GM12878 (cell line): ENCODE results near the gene RPL10A. TPM values are rescaled to one million over a fixed set of nuclear protein-coding genes. Genes with fewer than 3 reads are reported as not detected.

Experiments
- ATAC-seq: fragments of 200-7000 bp; cut with Tn5 transposase; 3 replicates; pipeline ENCODE4 v1.9.1; 2020; ENCODE audit warnings: mild to moderate bottlenecking, moderate library complexity
- BruUV-seq: library from RNA; stranded (reverse); fragments of 400-500 nt; replicated peaks from 2 replicates; lab custom pipeline; 2021; lab: Mats Ljungman, UMichigan
- CTCF ChIA-PET: fragments of 300-600 bp; sonication (Branson Sonifier 250); formaldehyde crosslinking; extraction: SDS; loops from one replicate; lab custom pipeline; 2021; ENCODE audit warnings: inconsistent platforms; lab: Yijun Ruan, JAX
- POLR2A ChIA-PET: fragments of 350-600 bp; formaldehyde crosslinking; extraction: SDS; loops from one replicate; lab custom pipeline; 2021; ENCODE audit warnings: inconsistent platforms; lab: Charles Lee
- RAD21 ChIA-PET: fragments of 300-600 bp; sonication (Branson Sonifier 250); formaldehyde crosslinking; loops from one replicate; lab custom pipeline; 2023; ENCODE audit warnings: antibody characterized with exemption; ENCODE audit not compliant: unreplicated experiment; lab: Charles Lee
- SMC1A ChIA-PET: fragments of 300-600 bp; sonication (Branson Sonifier 250); formaldehyde crosslinking; loops from one replicate; lab custom pipeline; 2023; ENCODE audit not compliant: unreplicated experiment, uncharacterized antibody; lab: Charles Lee
- DNase-seq: peaks from one replicate; pipeline ENCODE4 v3.0.0-alpha.2; 2011; ENCODE audit warnings: low read depth, low spot score
- FAIRE-seq: peaks from 3 replicates; lab custom pipeline; 2011; peaks lifted over from hg19 to GRCh38; lab: Jason Lieb, UNC
- H2AFZ ChIP-seq: 2 replicates; pipeline ENCODE4 v1.6.0; 2011; ENCODE audit warnings: low read depth, low read length, control low read depth; ENCODE audit not compliant: control insufficient read depth
- H3K27ac ChIP-seq: 2 replicates; pipeline ENCODE4 v1.5.1; 2011; ENCODE audit warnings: control low read depth; ENCODE audit not compliant: control insufficient read depth, insufficient read depth
- H3K27me3 ChIP-seq, 2 experiments: replicated peaks in 1 of 2; 2 replicates each; pipeline versions ENCODE4 v1.6.0 to v1.6.1; 2011; ENCODE audit warnings: low read length in 1 of 2; ENCODE audit not compliant: control insufficient read depth in 2 of 2, insufficient read depth in 2 of 2
- H3K36me3 ChIP-seq, 2 experiments: 2 replicates each; pipeline ENCODE4 v1.5.1; 2011; ENCODE audit warnings: low read length in 1 of 2; ENCODE audit not compliant: control insufficient read depth in 2 of 2, insufficient read depth in 2 of 2
- H3K4me1 ChIP-seq: 2 replicates; pipeline ENCODE4 v1.6.1; 2011; ENCODE audit warnings: mild to moderate bottlenecking, low read length, moderate library complexity, mixed read lengths; ENCODE audit not compliant: control insufficient read depth, insufficient read depth
- H3K4me2 ChIP-seq: 2 replicates; pipeline ENCODE4 v1.6.0; 2011; ENCODE audit warnings: control low read depth; ENCODE audit not compliant: control insufficient read depth, insufficient read depth
- H3K4me3 ChIP-seq: fragments of 200-600 bp; sonication (generic); 2 replicates; pipeline ENCODE4 v1.5.1; 2016
- H3K79me2 ChIP-seq: 2 replicates; pipeline ENCODE4 v1.6.0; 2011; ENCODE audit warnings: low read length; ENCODE audit not compliant: control insufficient read depth, insufficient read depth
- H3K9ac ChIP-seq: 2 replicates; pipeline ENCODE4 v1.8.0; 2011; ENCODE audit warnings: low read length, control low read depth, mixed read lengths; ENCODE audit not compliant: control insufficient read depth, insufficient read depth
- H3K9me3 ChIP-seq: replicated peaks from 3 replicates; pipeline ENCODE4 v1.5.1; 2011; ENCODE audit warnings: mild to moderate bottlenecking, low read length; ENCODE audit not compliant: control insufficient read depth, insufficient read depth
- H4K20me1 ChIP-seq: 2 replicates; pipeline ENCODE4 v1.6.0; 2011; ENCODE audit not compliant: control insufficient read depth, insufficient read depth
- CBFB ChIP-seq: IDR thresholded peaks from 2 replicates; pipeline ENCODE4 v1.6.1; 2016; ENCODE audit warnings: antibody characterized with exemption, low read depth
- CHD2 ChIP-seq: IDR thresholded peaks from 2 replicates; pipeline ENCODE4 v1.6.1; 2011; ENCODE audit warnings: low read depth, low read length, improper control_type of control experiment, borderline replicate concordance
- ESRRA ChIP-seq: IDR thresholded peaks from 2 replicates; pipeline ENCODE4 v1.6.1; 2012; ENCODE audit warnings: mild to moderate bottlenecking, low read length, improper control_type of control experiment
- FOXM1 ChIP-seq: IDR thresholded peaks from 2 replicates; pipeline ENCODE4 v1.6.1; 2012; ENCODE audit warnings: low read depth, mild to moderate bottlenecking, inconsistent platforms, low read length, moderate library complexity
- HCFC1 ChIP-seq: fragments of 150-350 bp; IDR thresholded peaks from 2 replicates; pipeline ENCODE4 v1.6.1; 2014; ENCODE audit warnings: low read length
- MTA3 ChIP-seq: IDR thresholded peaks from 2 replicates; pipeline ENCODE4 v1.6.1; 2012; ENCODE audit warnings: low read length, inconsistent platforms, borderline replicate concordance
- NR2C1 ChIP-seq: fragments of 450-650 bp; IDR thresholded peaks from 2 replicates; pipeline ENCODE4 v1.6.1; 2017; ENCODE audit warnings: antibody characterized with exemption, mild to moderate bottlenecking, moderate library complexity
- NR2C2 ChIP-seq: IDR thresholded peaks from 2 replicates; pipeline ENCODE4 v1.6.1; 2011; ENCODE audit warnings: borderline replicate concordance, low read depth; ENCODE audit not compliant: control insufficient read depth, insufficient read length
- SIN3A ChIP-seq: IDR thresholded peaks from 2 replicates; pipeline ENCODE4 v1.6.1; 2012; ENCODE audit warnings: low read depth, low read length, improper control_type of control experiment
- SPI1 ChIP-seq: IDR thresholded peaks from 2 replicates; pipeline ENCODE4 v1.6.1; 2011; ENCODE audit warnings: low read depth, mild to moderate bottlenecking, low read length, moderate library complexity, borderline replicate concordance; ENCODE audit not compliant: insufficient read depth
- YBX1 ChIP-seq: fragments of 450-650 bp; IDR thresholded peaks from 2 replicates; pipeline ENCODE4 v1.6.1; 2016; ENCODE audit warnings: antibody characterized with exemption
- ZBTB11 ChIP-seq: fragments of 450-650 bp; formaldehyde crosslinking; IDR thresholded peaks from 2 replicates; pipeline ENCODE4 v1.5.0; 2022; ENCODE audit warnings: mild to moderate bottlenecking, missing genetic modification characterization
- ZNF207 ChIP-seq: fragments of 450-650 bp; IDR thresholded peaks from 2 replicates; pipeline ENCODE4 v1.6.1; 2014; ENCODE audit warnings: antibody characterized with exemption, mild to moderate bottlenecking, borderline replicate concordance
- WGBS: methylation state at CpG from one replicate; pipeline ENCODE4 v1.1.6; 2016; ENCODE audit warnings: low lambda C conversion rate; ENCODE audit not compliant: insufficient replicate concordance, insufficient coverage; ENCODE audit errors: missing lambda C conversion rate; 5-methylcytosine and 5-hydroxymethylcytosine counted together
- in situ Hi-C: fragments of 300-500 bp; cut with MboI; formaldehyde crosslinking; loops from 9 replicates; pipeline ENCODE4 v1.14.3; 2018; ENCODE audit warnings: mixed read lengths
- intact Hi-C: fragments of 100-400 bp; cut with micrococcal nuclease; formaldehyde crosslinking; loops from one replicate; pipeline ENCODE4 v1.14.2; 2022; ENCODE audit not compliant: unreplicated experiment
- polyA plus RNA-seq, 11 experiments: library from polyadenylated mRNA; depleted of rRNA in 4 of 11; unstranded in 6 of 11; stranded (reverse) in 5 of 11; fragments of >200 nt; fragmentation: Nextera tagmentation in 4 of 11; fragmentation: Illumina TruSeq in 1 of 11; extraction: Ambion mirVana in 4 of 11; extraction: Trizol in 1 of 11; gene quantifications; 1 replicate in 1 of 11; 2 replicates in 10 of 11; pipeline versions ENCODE4 v1.2.1 to v1.2.3, GENCODE V29; 2011 to 2016; ENCODE audit warnings: inconsistent platforms in 2 of 11, missing spikeins in 2 of 11, low read depth in 1 of 11
- total RNA-seq, 4 experiments: library from RNA; depleted of rRNA in 3 of 4; stranded (reverse); fragments of >200 nt in 3 of 4; fragmentation: Illumina TruSeq in 1 of 4; extraction: Trizol in 1 of 4; gene quantifications; 2 replicates each; pipeline versions ENCODE4 v1.2.1 to v1.2.3, GENCODE V29; 2013 to 2021
- TF ChIP-seq, protein P1 (sequence below): fragments of 450-650 bp; conservative IDR thresholded peaks from 2 replicates; pipeline ENCODE4 v1.6.1; 2017; ENCODE audit warnings: mild to moderate bottlenecking, moderate library complexity
- TF ChIP-seq, protein P2 (sequence below): IDR thresholded peaks from 2 replicates; pipeline ENCODE4 v1.6.1; 2011; ENCODE audit warnings: mild to moderate bottlenecking, low read depth, low read length, moderate library complexity; ENCODE audit not compliant: insufficient replicate concordance

RPL10A gene
- total and polyA plus RNA-seq, 10 of the 15 experiments (the other 5 are each of a cell fraction or from before 2014, with no cell fraction given) = 833 to 4,029 (median 2,795) TPM

DNA sequence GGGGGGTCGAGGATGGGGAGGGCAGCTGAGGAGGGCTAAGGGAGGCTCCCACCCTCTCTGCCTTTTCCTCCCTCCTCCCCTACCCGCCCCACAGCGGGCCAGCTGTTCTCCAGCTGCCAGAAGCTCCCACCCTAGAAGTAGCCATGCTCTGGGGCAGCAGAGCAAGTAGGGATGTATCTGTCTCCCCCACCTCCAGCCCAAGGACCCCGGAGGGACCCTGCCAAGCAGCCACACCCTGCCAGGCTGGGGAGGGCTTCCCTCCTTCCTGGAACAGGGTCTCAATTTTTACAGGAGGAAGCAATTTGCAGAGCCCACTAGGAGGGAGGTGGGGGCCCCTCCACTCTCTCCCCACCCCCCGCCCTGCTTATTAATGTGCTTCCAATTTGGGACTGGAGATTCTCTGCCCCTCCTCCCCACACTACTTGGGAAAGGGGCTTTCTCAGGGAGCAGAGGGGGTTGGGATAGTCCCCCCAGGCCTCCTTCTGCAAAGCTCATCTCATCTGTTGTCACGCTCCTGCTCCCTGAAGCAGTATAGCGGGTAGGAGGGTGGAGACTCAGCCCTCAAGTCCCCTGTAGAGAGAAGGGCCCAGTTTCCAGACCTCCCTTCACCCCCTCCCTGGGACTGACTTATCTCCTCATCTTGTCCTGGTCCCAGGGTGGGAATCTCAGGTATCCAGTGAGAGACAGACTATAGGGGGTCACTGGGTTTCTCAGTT is 24.2 kb downstream of the RPL10A start:
- no peak for DNase-seq
- ChIA-PET RAD21 (no interaction called here), SMC1A (interaction anchor here (0.8 kb wide), 1 partner anchor 11 kb away, joined by 3 read pairs; no protein-coding TSS in a partner anchor), CTCF (interaction anchor here (0.6 to 0.8 kb wide), 2 partner anchors 10 to 24 kb away, joined by 3 read pairs; no protein-coding TSS in a partner anchor), POLR2A (no interaction called here)
- H3K36me3 ChIP-seq = no peaks in the 10 kb centered on the region
- no peaks in the 10 kb centered on the region for H4K20me1 ChIP-seq
- FAIRE-seq = no peak
- peaks cover 8% of the 10 kb centered on the region for H3K4me1 ChIP-seq
- ATAC-seq = no peak
- H3K27ac ChIP-seq = no peak overlapping the region
- no peak for TF ChIP-seq FOXM1
- TF ChIP-seq CHD2 = no peak
- TF ChIP-seq MTA3 = no peak
- no peak for TF ChIP-seq ESRRA
- no peak for TF ChIP-seq CBFB
- TF ChIP-seq ZNF207 = no peak
- no peak for TF ChIP-seq YBX1
- TF ChIP-seq HCFC1 = no peak
- TF ChIP-seq, protein P1, sequence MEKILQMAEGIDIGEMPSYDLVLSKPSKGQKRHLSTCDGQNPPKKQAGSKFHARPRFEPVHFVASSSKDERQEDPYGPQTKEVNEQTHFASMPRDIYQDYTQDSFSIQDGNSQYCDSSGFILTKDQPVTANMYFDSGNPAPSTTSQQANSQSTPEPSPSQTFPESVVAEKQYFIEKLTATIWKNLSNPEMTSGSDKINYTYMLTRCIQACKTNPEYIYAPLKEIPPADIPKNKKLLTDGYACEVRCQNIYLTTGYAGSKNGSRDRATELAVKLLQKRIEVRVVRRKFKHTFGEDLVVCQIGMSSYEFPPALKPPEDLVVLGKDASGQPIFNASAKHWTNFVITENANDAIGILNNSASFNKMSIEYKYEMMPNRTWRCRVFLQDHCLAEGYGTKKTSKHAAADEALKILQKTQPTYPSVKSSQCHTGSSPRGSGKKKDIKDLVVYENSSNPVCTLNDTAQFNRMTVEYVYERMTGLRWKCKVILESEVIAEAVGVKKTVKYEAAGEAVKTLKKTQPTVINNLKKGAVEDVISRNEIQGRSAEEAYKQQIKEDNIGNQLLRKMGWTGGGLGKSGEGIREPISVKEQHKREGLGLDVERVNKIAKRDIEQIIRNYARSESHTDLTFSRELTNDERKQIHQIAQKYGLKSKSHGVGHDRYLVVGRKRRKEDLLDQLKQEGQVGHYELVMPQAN = no peak
- no peak for TF ChIP-seq NR2C2
- TF ChIP-seq, protein P2, sequence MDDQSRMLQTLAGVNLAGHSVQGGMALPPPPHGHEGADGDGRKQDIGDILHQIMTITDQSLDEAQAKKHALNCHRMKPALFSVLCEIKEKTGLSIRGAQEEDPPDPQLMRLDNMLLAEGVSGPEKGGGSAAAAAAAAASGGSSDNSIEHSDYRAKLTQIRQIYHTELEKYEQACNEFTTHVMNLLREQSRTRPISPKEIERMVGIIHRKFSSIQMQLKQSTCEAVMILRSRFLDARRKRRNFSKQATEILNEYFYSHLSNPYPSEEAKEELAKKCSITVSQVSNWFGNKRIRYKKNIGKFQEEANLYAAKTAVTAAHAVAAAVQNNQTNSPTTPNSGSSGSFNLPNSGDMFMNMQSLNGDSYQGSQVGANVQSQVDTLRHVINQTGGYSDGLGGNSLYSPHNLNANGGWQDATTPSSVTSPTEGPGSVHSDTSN = no peak
- TF ChIP-seq SIN3A = no peak
- no peak for TF ChIP-seq NR2C1
- no peak for TF ChIP-seq SPI1
- TF ChIP-seq ZBTB11 = no peak
- intact Hi-C loops (no loop called here), in situ Hi-C loops (no loop called here)
- H2AFZ ChIP-seq = no peak overlapping the region
- no peaks in the 10 kb centered on the region for H3K9me3 ChIP-seq
- H3K9ac ChIP-seq = no peak overlapping the region
- WGBS = 12% methylated on average over 6 of the region's 7 CpGs
- H3K4me2 ChIP-seq = no peak overlapping the region
- no peaks in the 10 kb centered on the region for H3K79me2 ChIP-seq
- BruUV-seq = no TSS peak
- H3K4me3 ChIP-seq = no peak overlapping the region
- H3K27me3 ChIP-seq = peaks cover 0 to 2% of the 10 kb centered on the region in 2 experiments; a peak in 3 of 4 replicates
